GM21367 (cell line): ENCODE results near the gene UBE2S.

Experiments used
- ATAC-seq: cut with Tn5 transposase; IDR thresholded peaks from one replicate; pipeline ENCODE4 v1.9.1; 2021; ENCODE audit not compliant: unreplicated experiment

UBE2S gene

DNA sequence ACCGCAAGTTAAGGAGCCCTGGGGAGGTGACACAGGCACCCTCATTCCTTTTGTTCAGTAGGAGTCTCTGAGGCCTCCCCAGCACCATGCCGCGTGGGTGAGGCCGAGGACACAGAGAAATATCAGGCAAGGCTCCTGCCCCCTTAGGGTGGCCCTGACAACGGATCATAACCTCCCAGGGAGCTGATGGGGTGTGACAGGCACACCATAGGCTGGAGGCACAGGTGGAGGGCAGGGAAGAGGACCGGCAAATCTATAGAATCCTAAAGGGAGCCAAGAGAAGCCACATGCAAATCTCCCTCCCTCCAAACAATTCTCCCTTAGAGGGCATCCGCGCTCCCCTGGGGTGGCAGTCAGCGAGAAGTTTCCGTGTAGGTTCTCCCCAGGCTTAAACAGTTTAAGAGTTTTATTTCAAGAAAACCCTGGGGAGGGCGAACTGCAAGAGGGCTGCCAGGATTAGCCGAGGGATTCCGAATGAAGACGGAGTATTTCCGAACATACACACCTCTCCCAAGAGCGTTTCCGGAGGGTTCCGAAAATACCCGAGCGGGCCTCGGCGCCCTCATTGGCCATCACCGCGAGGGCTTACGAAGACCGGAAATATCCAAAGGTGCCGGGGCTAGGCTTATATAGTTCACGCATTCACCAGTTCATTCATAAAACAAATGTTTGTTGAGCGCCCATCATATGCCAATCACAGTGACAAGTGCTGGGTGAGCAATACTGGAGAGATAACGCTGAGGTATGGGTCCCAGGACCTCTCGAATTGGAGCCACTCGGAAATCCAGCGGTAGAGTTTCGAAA is 22.5 kb downstream of the UBE2S start:
- ATAC-seq, result peak; percentile 37

DNA sequence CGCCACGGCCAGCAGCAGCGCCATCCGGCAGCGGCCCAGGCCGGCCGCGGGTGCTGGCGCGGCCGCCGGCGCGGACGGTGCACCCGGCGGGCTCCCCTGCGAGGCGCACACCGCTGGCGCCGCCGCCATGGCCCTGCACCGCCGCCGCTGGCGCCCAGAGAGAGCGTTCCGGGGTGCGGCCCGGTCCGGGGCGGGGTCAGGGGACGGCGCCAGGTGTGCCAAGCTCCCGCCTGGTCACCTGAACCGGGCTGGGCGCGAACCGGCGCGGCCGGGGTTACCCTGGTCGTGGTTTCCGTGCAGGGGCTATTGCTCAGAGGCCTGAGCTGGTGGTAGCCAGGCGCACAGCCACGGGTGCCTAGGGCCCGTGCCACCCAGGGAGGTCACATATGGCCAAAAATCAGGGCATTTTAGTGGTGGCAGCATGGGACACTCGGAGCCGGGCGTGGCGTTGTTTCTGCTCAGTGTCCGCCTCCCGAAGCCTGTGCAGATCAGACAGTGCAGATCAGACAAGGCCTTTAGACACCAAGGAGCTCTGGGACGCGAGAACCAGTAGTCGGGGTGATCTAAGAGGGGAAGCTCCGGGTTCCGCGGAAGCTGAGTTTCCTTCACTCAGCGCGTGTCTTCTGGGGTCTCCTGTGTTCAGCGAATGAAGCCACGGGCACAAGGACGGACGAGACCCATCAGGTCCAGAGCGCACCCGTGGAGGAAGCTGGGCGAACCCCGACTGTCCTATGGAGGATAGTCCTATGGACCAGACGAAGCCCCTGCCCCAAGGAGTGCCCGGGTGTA is 23.3 kb downstream of the UBE2S start, which contains the start of gene TMEM238:
Gene TMEM238 (minus strand): TSS at position 162 of the 789 bp plus-strand sequence. CDS start 33 bp downstream, at position 129.
- ATAC-seq, result no peak

DNA sequence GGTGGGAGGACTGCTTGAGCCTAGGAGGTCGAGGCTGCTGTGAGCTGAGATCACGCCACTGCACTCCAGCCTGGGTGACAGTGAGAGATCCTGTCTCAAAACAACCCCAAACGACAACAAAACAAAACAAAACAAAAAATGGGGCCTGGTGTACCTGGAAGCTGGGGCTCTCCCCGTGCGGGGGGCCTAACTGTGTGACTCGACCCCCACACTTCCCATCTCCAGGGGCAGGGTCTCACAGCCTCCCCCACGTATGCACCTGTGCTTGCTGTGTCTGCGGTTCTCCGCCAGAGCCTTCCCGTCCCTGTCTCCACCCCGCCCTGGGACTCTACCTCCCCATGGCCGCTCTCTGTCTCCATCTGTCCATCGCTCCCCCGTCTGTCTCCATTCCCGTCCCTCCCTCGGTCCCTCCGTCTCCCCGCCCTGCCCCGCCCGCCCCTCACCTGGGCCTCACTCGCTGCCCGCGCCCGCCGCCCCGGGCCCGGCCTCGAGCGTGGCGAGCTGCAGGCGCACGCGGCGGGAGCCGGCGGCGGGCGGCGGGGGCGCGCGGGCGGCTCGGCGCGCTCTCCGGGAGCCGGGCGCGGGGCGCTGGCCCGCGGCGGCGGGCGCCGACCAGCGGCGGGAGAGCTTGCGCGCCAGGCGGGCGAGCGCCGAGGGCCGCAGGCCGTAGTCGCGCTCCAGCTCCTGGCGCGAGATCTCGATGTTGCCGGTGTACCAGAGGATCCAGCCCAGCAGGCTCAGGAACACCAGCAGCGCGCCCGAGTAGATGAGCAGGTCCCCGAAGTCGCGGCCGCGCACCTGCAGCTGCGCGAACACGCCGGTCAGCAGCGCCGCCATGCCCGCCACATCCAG is 24.1 kb downstream of the UBE2S start:
- no peak for ATAC-seq

DNA sequence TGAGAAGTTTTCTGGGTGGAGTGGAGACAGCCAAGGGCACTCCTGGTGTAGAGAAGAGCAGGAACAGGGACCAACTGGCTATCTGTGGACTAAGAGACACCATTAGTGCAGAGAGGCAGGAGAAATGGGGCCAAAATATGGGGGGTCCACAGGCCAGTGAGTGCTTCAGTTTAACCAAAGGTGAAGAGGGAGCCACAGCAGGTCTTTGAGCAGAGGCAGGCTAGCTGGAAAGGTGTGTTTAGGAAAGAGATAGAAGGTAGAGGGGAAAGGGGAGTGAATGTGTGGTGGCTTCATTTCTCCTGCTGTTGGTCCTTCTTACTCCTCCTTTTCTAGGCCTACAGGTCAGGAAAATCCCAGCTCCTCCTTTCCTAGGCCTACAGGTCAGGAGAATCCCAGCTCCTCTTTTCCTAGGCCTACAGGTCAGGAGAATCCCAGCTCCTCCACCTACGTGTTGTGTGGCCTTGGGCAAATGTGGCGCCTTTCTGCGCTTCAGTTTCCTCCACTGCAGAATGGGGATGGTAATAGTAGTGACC is 25.0 kb downstream of the UBE2S start:
- ATAC-seq, result no peak

DNA sequence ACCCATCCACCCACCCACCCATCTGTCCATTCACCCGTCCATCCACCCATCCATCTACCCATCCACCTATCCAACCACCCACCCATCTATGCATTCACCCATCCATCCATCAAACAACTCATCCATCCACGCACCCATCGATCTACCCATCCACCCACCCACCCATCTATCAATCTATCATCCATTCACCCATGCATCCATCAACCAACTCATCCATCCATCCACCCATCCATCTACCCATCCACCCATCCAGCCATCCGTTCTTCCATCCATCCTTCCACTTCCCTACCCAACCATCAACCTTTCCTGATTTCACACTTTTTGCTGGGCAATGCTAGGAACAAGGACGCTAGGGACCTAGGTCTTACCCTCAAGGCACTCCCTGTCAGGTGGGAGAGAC is 25.6 kb downstream of the UBE2S start:
- ATAC-seq, result no peak

DNA sequence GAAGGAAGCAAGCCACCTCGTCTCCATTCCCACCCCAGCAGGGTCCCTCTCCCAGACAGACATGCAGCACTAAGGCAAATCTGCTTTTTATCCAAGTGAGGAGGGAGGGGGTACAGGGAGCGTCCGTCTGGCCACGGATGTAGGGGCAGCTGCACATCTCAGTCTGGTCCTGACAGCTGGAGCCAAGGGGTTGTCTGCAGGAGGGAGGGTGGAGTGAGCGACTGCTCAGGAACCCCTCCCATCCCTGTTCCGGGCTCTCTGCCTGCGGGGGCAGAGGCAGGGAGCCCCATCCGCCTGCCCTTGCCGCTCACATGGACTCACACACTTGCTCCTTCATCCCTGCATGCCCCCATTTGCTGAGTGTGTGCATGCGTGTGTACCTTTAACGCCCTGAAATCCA is 28.4 kb downstream of the UBE2S start:
- no peak for ATAC-seq

DNA sequence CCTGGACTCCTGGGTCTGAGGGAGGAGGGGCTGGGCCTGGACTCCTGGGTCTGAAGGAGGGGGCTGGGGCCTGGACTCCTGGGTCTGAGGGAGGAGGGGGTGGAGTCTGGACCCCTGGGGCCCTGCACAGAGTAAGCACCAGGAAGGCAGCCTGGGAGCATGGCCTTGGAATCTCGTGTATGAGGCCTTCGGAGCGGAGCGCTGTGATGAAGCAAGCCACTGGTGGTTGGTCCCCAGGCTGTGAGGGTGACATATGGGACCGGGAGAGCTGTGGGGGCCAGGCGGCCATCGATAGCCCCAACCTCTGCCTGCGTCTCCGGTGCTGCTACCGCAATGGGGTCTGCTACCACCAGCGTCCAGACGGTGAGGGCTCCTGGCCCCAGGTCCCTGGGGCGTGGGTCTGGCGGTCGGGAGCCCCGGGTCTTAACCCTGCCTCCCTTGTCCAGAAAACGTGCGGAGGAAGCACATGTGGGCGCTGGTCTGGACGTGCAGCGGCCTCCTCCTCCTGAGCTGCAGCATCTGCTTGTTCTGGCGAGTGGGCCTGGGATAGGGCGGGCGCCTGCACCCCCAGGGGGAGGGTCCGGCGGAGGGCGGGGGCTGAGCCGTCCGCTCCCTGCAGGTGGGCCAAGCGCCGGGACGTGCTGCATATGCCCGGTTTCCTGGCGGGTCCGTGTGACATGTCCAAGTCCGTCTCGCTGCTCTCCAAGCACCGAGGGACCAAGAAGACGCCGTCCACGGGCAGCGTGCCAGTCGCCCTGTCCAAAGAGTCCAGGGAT is 30.0 kb downstream of the UBE2S start:
- ATAC-seq, result no peak

DNA sequence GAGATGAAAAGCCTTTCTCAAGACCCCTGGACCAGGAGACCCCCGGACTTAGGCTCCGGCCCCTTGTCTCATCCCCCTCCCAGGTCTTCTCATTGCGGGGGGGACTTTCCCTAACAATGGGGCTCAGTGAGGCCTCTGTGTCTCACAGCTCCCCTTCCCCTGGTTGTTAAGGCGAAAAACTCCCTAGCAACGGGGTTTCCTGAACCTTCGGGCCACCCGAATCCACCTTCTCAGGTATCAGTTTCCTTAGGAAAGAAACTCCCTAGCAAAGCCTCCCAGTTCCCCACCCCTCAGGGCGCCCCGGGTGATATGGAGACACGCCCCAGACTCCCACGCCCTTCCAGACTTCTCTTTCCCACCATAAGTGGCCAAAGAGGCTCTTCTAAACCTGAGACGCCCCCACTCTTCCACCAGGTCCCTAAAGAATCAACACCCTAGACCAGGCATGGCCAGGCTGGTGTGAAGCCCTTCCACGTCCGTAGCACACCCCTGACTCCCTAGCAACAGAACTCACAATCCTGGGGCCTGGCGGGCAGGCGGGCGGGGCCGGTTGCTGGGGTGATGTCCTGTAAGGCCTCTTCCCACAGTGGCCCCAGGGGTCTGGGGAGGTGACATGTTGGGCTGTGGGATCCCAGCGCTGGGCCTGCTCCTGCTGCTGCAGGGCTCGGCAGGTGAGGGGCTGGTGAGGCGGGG is 31.2 kb downstream of the UBE2S start, which contains the start of gene TMEM190:
Gene TMEM190 (plus strand): TSS at position 586 of the 693 bp plus-strand sequence. CDS start 28 bp downstream, at position 614.
- no peak for ATAC-seq

DNA sequence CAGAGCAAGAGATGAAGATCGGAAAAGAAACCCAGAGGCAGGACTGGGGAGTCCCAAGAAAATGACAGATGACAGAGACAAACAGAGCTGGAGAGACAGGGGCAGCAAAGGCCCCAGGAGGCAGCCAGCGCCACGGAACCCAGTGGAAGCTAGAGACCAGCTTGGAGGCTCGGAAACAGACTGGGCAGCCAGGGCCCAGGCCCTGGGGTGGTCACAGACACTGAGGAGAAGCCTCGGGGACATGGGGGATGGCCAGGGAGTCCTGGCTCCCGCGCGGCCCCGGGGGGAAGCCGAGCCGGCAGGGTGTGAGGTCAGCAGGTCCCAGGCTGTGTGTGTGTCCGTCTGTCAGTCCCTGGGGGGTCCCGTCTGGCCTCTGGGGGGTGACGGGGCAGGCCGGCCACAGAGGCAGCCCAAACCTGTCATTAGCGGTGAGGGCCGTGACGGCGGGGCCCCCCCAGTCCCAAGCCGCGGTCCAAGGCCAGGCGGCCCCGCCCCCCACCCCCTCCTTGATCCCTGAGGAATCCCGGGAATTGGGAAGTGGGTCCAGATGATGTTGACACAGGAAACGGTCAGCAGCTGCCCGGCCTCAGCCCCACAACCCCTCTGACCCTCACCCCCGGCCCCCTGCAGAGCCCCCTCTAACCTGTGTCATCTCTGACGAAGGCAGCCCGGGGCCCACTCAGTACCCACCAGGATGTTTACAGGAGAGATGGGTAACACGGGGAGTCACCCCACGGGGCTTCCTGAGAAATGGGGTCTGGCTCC is 33.4 kb downstream of the UBE2S start:
- no peak for ATAC-seq

DNA sequence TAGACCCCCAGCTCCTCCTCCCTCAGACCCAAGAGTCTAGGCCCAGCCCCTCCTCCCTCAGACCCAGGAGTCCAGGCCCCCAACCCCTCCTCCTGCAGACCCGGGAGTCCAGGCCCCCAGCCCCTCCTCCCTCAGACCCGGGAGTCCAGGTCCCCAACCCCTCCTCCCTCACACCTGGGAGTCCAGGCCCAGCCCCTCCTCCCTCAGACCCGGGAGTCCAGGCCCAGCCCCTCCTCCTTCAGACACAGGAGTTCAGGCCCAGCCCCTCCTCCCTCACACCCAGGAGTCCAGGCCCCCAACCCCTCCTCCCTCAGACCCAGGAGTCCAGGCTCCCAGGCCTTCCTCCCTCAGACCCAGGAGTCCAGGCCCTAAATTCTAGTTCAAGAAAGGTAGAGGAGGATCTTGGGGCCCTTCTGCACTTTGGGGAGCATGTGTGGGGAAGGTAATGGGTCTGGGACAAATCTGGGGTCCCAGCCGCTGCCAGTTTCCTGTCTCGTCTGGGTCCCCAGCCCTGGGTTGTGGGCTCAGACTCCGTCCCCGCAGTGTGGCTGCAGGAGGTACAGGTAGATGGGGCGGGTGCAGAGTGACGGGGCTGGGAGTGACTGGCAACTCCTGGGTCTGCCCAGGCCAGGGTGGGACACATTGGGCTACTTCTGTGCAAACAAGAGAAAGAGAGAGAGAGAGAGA is 34.1 kb downstream of the UBE2S start:
- no peak for ATAC-seq

DNA sequence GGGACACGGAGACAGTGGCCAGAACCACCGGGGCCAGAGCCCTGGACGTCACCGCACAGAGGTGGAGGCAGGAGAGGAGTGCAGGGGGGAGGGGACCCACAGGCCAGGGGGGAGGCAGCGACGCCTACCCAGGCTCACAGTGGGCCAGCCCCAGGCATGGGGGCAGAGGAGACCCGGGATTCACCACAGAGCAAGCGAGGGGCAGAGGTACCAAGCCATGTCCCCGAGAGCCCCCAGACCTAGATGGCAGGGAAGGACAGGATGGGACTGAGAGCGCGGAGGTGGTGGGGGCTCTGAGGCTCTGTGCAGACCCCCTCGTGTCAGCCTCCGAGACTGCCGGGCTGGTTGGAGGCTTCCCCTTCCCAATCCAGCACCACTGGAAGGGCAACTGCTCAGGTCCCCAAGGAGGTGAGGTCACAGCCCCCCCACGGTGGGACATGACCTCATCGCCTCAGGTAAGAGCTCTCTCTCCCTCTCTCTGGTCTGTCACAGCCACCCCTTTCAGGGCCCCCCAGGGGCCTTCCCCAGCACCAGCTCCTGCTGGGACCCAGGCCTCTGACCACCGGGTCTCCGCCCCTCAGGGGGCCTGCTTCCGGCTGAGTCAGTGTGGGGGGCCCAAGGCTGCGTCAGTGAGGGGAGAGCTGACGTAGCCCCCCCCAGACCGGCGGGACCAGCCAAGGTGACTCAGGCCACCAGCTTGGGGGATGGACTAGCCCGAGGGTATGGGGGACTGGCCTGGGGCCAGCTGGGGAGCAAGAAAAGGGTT is 35.1 kb downstream of the UBE2S start:
- ATAC-seq, result no peak

DNA sequence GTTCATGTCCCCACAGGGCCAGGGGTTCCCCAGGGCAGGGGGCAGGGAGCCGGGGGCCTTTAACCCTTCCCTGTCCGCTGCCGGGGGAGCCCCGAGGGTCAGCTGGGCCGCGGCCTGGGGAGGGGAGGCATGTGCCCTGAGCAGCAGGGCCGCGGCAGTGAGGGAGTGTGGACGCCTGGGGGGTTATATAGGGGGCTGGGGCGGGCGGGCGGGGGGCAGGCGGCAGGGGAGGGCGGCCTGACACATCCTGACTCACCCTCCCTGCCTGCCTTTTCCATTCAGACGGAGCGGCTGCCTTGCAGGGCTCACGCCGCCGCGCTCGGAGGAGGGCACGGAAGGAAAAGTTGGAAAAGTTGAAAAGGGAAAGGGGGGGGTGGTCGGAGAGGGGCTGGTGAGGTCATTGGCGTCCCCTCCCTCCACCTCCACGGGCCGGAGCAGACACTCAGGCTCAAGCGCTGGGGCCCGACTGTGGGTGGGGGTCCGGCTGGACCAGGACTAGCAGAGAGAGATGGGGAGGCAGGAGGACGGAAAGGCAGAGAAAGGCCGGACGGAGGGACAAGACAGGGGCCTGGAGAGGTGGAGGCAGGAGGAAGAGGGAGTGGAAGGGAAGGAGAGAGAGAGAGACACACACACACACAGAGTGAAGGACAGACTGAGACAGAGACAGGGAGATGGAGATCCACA is 37.1 kb downstream of the UBE2S start, which contains the start of gene IL11:
Gene IL11 (minus strand): TSS at position 159 of the 684 bp plus-strand sequence. CDS start 153 bp downstream, at position 6.
- no peak for ATAC-seq

DNA sequence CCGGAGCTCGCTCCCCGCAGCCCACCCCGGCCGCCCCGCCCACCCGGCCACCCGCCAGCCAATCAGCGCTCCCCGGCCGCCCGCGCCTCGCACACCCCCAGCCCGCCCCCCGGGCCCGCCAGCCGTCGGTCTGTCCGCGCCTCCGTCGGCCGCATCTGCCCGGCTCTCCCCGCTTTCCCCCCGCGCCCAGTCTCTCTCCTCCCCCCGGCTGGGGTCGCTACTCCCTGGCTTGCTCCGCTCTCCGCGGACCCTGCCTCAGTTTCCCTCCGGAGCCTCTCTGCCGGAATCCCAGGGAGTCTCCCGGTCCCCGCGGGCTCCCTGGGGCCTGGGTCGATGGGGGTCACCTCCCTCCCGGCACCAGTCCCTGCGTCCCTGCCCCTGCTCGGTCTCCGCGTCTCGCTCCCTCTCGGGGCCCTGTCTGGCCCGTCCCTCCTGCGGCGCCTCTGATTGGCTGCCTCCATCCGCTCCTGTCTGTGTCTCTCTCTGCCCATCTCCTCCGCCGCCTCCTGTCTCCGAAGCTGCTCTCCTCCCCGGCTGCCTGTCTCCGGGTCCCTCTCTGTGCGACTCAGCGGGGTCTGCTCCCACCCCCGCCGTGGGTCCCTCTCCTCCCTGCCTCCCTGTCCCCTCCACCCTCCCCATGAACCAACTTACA is 37.8 kb downstream of the UBE2S start:
- ATAC-seq, result no peak

DNA sequence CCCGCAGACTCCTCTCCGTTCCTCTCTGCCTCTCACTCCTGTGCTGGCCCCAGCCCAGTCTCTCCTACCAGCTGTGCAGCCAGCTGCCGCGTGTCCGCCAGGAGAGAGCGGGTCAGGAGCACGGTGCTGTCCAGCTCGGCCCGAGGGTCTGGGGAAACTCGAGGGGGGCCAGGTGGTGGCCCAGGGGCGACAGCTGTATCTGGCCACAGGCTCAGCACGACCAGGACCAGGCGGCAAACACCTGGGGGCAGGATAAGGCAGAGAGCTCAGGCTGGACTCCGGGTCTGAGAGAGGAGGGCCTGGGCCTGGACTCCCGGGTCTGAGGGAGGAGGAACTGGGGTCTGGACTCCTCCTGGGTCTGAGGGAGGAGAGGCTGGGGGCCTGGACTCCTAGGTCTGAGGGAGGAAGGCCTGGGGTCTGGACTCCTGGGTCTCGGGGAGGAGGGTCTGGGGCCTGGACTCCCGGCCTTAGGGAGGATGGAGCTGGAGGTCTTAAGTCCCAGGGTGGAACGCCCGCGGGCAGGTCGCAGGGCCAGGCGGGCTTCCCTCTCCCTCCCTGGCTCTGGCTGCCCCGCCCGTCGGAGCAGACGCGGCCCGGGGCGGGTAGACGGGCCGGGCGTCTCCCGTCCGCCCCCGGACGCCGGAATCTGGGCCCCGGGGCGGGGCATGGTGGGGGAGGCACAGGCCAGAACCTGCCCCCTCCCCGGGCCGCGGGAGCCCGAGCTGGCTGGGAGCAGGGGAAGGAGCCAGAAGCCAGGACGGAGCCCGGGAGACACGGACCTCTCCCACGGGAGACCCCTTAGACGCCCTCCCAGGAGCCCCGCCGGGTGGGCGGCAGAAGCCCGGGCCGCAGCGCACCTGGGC is 38.7 kb downstream of the UBE2S start:
- ATAC-seq, result no peak

DNA sequence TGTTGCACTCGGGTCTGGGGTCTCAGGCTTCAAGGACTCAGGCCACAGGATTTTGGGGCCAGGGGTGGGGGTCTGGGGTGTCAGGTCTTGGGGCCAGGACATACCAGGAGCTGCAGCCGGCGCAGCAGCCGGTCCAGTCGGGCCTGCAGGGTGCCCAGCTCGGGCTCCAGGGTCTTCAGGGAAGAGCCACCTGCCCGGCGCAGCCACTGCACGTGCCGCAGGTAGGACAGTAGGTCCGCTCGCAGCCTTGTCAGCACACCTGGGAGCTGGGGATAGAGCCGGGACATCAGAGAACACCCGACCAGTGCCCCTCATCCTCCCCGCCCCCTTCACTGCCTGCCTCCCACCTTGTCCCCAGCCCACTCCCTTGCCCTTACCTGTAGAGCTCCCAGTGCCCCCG is 39.5 kb downstream of the UBE2S start:
- no peak for ATAC-seq
